Measurements from ENCODE around the gene IFT122.

The IFT122 gene

DNA sequence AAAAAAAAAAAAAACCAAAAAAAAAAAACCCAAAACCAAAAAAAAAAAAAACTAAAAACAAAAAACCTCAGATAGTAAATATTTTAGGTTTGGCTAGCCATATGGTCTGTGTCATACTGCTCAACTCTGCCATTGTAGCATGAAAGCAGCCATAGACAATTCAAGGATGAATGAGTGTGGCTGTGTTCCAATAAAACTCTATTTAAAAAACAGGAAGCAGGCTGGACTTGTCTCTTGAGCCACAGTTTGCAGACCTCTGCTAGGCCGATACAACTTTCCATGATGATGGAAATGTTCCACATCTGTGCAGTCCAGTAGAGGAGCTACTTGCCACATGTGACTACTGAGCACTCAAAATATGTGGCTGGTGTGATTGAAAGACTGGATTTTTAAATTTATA is 22.7 kb upstream of the IFT122 start:
- TF ChIP-seq, protein P1, sequence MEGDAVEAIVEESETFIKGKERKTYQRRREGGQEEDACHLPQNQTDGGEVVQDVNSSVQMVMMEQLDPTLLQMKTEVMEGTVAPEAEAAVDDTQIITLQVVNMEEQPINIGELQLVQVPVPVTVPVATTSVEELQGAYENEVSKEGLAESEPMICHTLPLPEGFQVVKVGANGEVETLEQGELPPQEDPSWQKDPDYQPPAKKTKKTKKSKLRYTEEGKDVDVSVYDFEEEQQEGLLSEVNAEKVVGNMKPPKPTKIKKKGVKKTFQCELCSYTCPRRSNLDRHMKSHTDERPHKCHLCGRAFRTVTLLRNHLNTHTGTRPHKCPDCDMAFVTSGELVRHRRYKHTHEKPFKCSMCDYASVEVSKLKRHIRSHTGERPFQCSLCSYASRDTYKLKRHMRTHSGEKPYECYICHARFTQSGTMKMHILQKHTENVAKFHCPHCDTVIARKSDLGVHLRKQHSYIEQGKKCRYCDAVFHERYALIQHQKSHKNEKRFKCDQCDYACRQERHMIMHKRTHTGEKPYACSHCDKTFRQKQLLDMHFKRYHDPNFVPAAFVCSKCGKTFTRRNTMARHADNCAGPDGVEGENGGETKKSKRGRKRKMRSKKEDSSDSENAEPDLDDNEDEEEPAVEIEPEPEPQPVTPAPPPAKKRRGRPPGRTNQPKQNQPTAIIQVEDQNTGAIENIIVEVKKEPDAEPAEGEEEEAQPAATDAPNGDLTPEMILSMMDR (IDR thresholded peaks at IDR 0.05; ENCODE audit: borderline replicate concordance, control extremely low read depth, extremely low read depth, insufficient read depth, missing control alignments), result no peak
- no peak for DNase-seq (ENCODE audit: low spot score)
- in situ Hi-C loops (cut with MboI; ENCODE audit: low sequenced_read_pairs, unreplicated experiment), result no loop called here

DNA sequence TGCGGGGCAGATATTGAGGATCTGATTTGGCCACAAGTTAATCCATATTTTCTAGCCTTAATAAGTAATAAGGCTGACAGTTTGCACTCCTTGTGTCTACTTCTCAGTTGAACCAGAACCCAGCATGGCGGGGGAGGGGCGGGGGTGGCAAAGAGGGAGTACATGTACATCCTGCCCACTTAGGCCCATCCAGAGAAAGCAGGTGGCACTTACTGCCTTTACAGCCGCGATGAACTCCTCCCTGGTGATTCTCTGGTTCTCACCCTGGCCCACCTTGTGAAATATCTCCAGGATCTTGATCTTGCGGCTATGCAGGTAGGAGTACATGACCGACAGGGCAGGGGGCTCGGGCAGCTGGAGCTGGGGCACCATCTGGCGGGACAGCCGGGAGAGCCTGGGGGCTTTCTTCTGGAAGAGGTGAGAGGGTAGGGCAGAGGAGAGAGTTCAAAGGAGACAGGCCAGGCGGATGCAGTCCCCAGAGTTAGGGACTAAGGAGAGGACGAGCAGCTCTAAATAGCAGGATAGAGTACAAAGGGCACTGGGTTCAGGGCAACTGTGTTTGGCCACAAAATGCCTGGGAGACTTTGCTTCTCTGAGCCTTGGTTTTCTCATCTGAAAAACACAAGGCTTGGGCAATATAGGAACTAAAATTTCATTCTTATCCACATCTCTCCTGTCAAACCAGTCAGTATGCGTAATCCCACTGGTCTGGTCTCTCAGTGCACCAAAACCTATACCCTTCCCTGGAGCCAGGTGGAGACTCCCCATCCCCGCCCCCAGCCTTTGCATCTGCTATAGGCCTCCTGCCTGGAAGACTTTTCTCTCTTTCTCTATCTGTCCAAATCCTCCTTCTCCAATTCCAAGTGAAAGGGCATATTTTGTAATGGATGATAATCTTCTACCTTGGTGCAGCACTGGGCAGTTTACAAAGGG is 21.7 kb upstream of the IFT122 start:
- in situ Hi-C loops (cut with MboI; ENCODE audit: low sequenced_read_pairs, unreplicated experiment), result no loop called here
- no peak for DNase-seq (ENCODE audit: low spot score)
- TF ChIP-seq, protein P1 (IDR thresholded peaks at IDR 0.05; ENCODE audit: borderline replicate concordance, control extremely low read depth, extremely low read depth, insufficient read depth, missing control alignments), result no peak

DNA sequence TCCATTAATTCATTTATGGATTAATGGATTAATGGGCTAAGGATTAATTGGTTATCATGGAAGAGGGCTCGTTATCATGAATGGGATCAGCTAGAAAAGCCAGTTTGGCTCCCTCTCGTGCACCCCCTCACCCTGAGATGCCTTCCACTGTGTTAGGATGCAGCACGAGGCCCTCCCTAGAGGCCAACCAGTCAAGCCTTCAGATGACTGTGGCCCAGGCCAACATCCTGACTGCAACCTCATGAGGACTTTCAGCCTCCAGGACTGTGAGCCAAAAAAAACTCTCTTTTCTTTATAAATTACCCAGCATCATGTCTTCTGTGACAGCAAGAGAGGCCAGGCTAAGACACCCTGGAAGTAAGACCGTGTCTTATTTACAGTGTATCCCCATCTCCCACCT is 20.5 kb upstream of the IFT122 start:
- in situ Hi-C loops (cut with MboI; ENCODE audit: low sequenced_read_pairs, unreplicated experiment), result no loop called here
- no peak for DNase-seq (ENCODE audit: low spot score)
- TF ChIP-seq, protein P1 (IDR thresholded peaks at IDR 0.05; ENCODE audit: borderline replicate concordance, control extremely low read depth, extremely low read depth, insufficient read depth, missing control alignments), result no peak

DNA sequence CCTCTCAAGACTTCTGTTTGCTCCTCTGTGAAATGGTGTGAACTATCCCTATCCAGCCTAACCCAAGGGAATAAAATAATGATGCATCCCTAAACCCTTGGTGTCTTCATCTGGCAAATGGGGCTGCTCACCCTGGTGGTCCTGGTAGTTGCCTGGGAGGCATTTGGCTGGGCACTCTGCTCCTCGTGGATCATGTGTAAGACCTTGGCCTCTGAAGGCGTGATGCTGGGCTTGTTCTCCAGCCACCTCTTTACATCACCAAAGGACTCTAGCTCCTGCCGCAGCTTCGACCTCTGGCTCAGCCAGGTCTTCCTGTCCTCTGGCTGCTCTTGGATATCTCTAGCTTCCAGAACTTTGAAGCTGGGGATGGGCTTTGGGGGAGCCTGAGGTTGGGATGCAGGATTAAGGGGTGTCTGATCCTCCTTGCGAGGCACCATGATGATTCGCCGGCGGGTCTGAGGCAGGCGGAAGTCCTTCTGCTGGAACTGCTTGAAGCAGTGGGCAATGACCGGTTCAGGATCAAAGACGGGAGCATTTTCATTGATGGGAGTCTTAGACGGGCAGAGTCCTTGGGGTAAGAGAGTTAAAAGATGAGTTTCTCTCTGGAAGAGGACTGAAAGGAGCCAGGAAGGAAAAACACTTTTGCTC is 18.7 kb upstream of the IFT122 start:
- TF ChIP-seq, protein P1 (IDR thresholded peaks at IDR 0.05; ENCODE audit: borderline replicate concordance, control extremely low read depth, extremely low read depth, insufficient read depth, missing control alignments), result no peak
- DNase-seq (ENCODE audit: low spot score), result no peak
- in situ Hi-C loops (cut with MboI; ENCODE audit: low sequenced_read_pairs, unreplicated experiment), result no loop called here

DNA sequence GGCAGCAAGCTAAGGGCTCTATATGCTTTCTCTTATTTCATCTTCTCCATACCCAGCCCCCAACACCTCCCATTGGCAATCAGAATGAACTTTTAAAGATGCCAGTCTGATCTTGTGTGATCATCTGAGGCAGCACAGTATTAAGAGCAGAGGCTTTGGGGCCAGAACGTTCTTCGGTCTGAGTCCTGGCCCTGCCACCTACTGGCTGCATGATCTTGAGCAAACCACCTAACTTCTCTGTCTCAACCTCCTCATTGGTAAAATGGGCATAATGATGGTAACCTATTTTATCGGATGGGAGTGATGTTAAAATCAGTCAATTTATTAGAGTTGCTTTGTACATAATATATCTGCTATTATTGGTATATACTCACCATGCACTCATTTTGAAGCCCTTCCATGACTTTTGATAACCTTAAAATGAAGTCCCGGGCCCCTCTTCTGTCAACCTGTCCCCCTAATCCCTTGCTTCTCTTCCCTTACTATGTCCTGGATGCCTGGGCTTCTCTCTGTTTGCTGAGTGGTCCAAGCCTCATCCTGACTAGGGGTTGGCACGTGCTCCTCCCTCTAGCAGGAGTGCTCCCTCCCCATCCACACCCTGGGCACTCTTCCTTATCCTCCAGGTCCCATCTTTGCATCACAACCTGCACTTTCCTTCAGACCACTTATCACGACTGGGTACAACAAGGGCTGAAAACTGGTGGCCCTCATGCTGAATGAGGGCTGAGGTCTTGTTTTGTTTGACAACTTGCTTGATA is 17.9 kb upstream of the IFT122 start:
- in situ Hi-C loops (cut with MboI; ENCODE audit: low sequenced_read_pairs, unreplicated experiment), result no loop called here
- no peak for DNase-seq (ENCODE audit: low spot score)

DNA sequence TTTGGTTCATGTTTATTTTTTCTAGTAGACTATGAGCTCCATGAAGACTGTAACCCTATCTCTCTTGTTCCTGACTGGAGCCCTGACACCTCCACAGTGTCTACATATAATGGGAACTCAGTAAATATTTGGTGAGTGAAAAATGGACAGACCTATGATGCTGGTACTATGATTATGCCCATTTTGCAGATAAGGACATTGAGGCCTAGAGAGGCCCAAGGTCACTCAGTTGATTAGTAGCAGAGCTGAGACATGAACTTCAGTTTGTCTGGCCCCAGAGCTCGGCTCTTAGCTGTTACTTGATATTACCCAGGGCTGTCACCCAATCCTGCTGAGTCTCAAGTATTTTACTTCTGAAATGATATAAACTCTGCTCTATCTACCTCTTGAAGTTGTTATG is 17.1 kb upstream of the IFT122 start:
- TF ChIP-seq, protein P1 (IDR thresholded peaks at IDR 0.05; ENCODE audit: borderline replicate concordance, control extremely low read depth, extremely low read depth, insufficient read depth, missing control alignments), result no peak
- DNase-seq (ENCODE audit: low spot score), result no peak
- in situ Hi-C loops (cut with MboI; ENCODE audit: low sequenced_read_pairs, unreplicated experiment), result no loop called here

More for the DNA sequence above, 17.9 kb upstream of the IFT122 start:
- TF ChIP-seq, protein P1 (IDR thresholded peaks at IDR 0.05; ENCODE audit: borderline replicate concordance, control extremely low read depth, extremely low read depth, insufficient read depth, missing control alignments), result no peak
